Right cardiac atrium (tissue), 5 donors: ENCODE results near the gene DPYD. TPM values are rescaled to one million over a fixed set of nuclear protein-coding genes. Genes with fewer than 3 reads are reported as not detected.
A peak's percentile ranks its signal among the peaks of the same experiment; 100 is the strongest.

Source experiments
- ATAC-seq, 2 donors: fragments of 200-7000 bp; cut with Tn5 transposase; one replicate each; pipeline versions ENCODE4 v1.8.0 to v1.9.1; 2020; ENCODE audit warnings: moderate library complexity in 2 of 2, mild to moderate bottlenecking in 1 of 2
- DNase-seq, 3 donors: peaks; one replicate each; pipeline ENCODE4 v3.0.0-alpha.2; 2020
- H3K27ac ChIP-seq: one replicate; pipeline ENCODE4 v1.5.1; 2013; ENCODE audit warnings: mild to moderate bottlenecking, low read length, control low read depth, moderate library complexity
- H3K27me3 ChIP-seq: one replicate; pipeline ENCODE4 v1.6.1; 2013; ENCODE audit not compliant: control insufficient read depth, insufficient read depth
- H3K4me1 ChIP-seq: one replicate; pipeline ENCODE4 v1.6.1; 2013; ENCODE audit warnings: low read length; ENCODE audit not compliant: control insufficient read depth, insufficient read depth
- H3K4me3 ChIP-seq: one replicate; pipeline ENCODE4 v1.5.1; 2013; ENCODE audit warnings: low read length, control low read depth
- H3K9me3 ChIP-seq: one replicate; pipeline ENCODE4 v1.6.1; 2013; ENCODE audit warnings: low read length; ENCODE audit not compliant: control insufficient read depth
- WGBS: extraction: QIAGEN DNeasy Blood & Tissue Kit; methylation state at CpG from one replicate; pipeline ENCODE4 v1.1.7; 2013; 5-methylcytosine and 5-hydroxymethylcytosine counted together
- intact Hi-C, 4 donors: fragments of 100-400 bp; cut with DNase I; formaldehyde crosslinking; loops; one replicate each; pipeline versions ENCODE4 v1.11.0 to v1.14.0; 2022 to 2023
- polyA plus RNA-seq: library from polyadenylated mRNA; stranded (reverse); fragments of 200-250 nt; gene quantifications from one replicate; pipeline ENCODE4 v1.2.3, GENCODE V29; 2013
- total RNA-seq, 4 donors: library from RNA; stranded (reverse); fragmentation: NEBNext Ultra II Directional; extraction: Animal tissue kit (Norgen Biotek cat#: 25700); gene quantifications; one replicate each; pipeline ENCODE4 v1.2.1, GENCODE V29; 2021
- donor health status: healthy with polysubstance abuse.
- donor health status: DM: no; HTN: yes; CAD: no.
- donor health status: DM: no; HTN: no; CAD: no.
- donor health status: DM: no; HTN: yes; CAD: no; lungs with severe emphysema.
- donor health status: DM: yes; HTN: yes; CAD: no.

The DPYD gene
- total and polyA plus RNA-seq, 5 donors = 5.2 to 15.7 (median 15.4) TPM

- H3K9me3 ChIP-seq = no peaks in the 10 kb centered on the region
- WGBS = 97% methylated on average over 2 of the region's 2 CpGs
- no peak overlapping the region for H3K27ac ChIP-seq
- no peaks in the 10 kb centered on the region for H3K27me3 ChIP-seq
- peak in 1 of 3 donors; percentile 18 for DNase-seq
- no peak for ATAC-seq
- intact Hi-C loops = no loop called here
- no peaks in the 10 kb centered on the region for H3K4me1 ChIP-seq
- no peak overlapping the region for H3K4me3 ChIP-seq
Measured at GRCh38 chr1:97533358-97533757, 387.5 kb downstream of the DPYD start.

- DNase-seq = no peak
- no peak for ATAC-seq
- intact Hi-C loops = loop anchor here in 2 of 4 donors (10.0 kb wide), 1 partner anchor 285 kb away; no protein-coding TSS in a partner anchor
Measured at GRCh38 chr1:97529600-97529999, 391.2 kb downstream of the DPYD start.

GRCh38 chr1:97524211-97524610, 396.6 kb downstream of the DPYD start:
- intact Hi-C loops = loop anchor here in 2 of 4 donors (10.0 kb wide), 1 partner anchor 279 kb away; no protein-coding TSS in a partner anchor
- no peak for DNase-seq
- no peak for ATAC-seq
- 81% methylated on average over 4 of the region's 4 CpGs for WGBS
- Histone ChIP-seq H3K9me3 (no peaks in the 10 kb centered on the region), H3K4me3 (no peak overlapping the region), H3K4me1 (no peaks in the 10 kb centered on the region), H3K27me3 (no peaks in the 10 kb centered on the region), H3K27ac (no peak overlapping the region)

More at GRCh38 chr1:97529600-97529999, 391.2 kb downstream of the DPYD start:
- Histone ChIP-seq H3K27ac (no peak overlapping the region), H3K9me3 (no peaks in the 10 kb centered on the region), H3K4me3 (no peak overlapping the region), H3K27me3 (no peaks in the 10 kb centered on the region), H3K4me1 (no peaks in the 10 kb centered on the region)
- WGBS = 70% methylated on average over 1 of the region's 1 CpG

- DNase-seq = no peak
- Histone ChIP-seq H3K27ac (no peak overlapping the region), H3K27me3 (no peaks in the 10 kb centered on the region), H3K9me3 (no peaks in the 10 kb centered on the region), H3K4me1 (no peaks in the 10 kb centered on the region), H3K4me3 (no peak overlapping the region)
- 95% methylated on average over 2 of the region's 2 CpGs for WGBS
- intact Hi-C loops = no loop called here
- ATAC-seq = no peak
Measured at GRCh38 chr1:97516588-97516987, 404.2 kb downstream of the DPYD start.

GRCh38 chr1:97508653-97509218, 412.1 kb downstream of the DPYD start:
- Histone ChIP-seq H3K4me3 (no peak overlapping the region), H3K4me1 (no peaks in the 10 kb centered on the region), H3K27me3 (no peaks in the 10 kb centered on the region), H3K9me3 (no peaks in the 10 kb centered on the region), H3K27ac (peak overlapping the region; percentile 33)
- WGBS = 49% methylated on average over 7 of the region's 7 CpGs
- ATAC-seq = peak; percentile 82 to 84
- peak in 2 of 3 donors; percentile 18 to 34 for DNase-seq
- intact Hi-C loops = no loop called here

- peak; percentile 87 to 89 for ATAC-seq
- no peak overlapping the region for H3K4me3 ChIP-seq
- no peaks in the 10 kb centered on the region for H3K9me3 ChIP-seq
- WGBS = 45% methylated on average over 1 of the region's 1 CpG
- H3K27me3 ChIP-seq = no peaks in the 10 kb centered on the region
- no peak for DNase-seq
- H3K27ac ChIP-seq = no peak overlapping the region
- intact Hi-C loops = no loop called here
- no peaks in the 10 kb centered on the region for H3K4me1 ChIP-seq
Measured at GRCh38 chr1:97507863-97508262, 413.0 kb downstream of the DPYD start.

- H3K9me3 ChIP-seq = no peaks in the 10 kb centered on the region
- no peak overlapping the region for H3K4me3 ChIP-seq
- H3K27ac ChIP-seq = no peak overlapping the region
- H3K27me3 ChIP-seq = no peaks in the 10 kb centered on the region
- WGBS = 88% methylated on average over 1 of the region's 1 CpG
- DNase-seq (no peak), ATAC-seq (no peak)
- intact Hi-C loops = no loop called here
- no peaks in the 10 kb centered on the region for H3K4me1 ChIP-seq
Measured at GRCh38 chr1:97506368-97506767, 414.5 kb downstream of the DPYD start.

GRCh38 chr1:97505816-97506215, 415.0 kb downstream of the DPYD start:
- no peaks in the 10 kb centered on the region for H3K9me3 ChIP-seq
- no peaks in the 10 kb centered on the region for H3K27me3 ChIP-seq
- no peak overlapping the region for H3K4me3 ChIP-seq
- 92% methylated on average over 1 of the region's 1 CpG for WGBS
- no peak overlapping the region for H3K27ac ChIP-seq
- intact Hi-C loops = no loop called here
- ATAC-seq (no peak), DNase-seq (no peak)
- no peaks in the 10 kb centered on the region for H3K4me1 ChIP-seq

GRCh38 chr1:97505289-97505688, 415.5 kb downstream of the DPYD start:
- H3K4me3 ChIP-seq = no peak overlapping the region
- intact Hi-C loops = no loop called here
- 95% methylated on average over 3 of the region's 3 CpGs for WGBS
- H3K4me1 ChIP-seq = no peaks in the 10 kb centered on the region
- DNase-seq (no peak), ATAC-seq (no peak)
- no peak overlapping the region for H3K27ac ChIP-seq
- no peaks in the 10 kb centered on the region for H3K9me3 ChIP-seq
- H3K27me3 ChIP-seq = no peaks in the 10 kb centered on the region

- H3K9me3 ChIP-seq = no peaks in the 10 kb centered on the region
- DNase-seq (no peak), ATAC-seq (no peak)
- no peak overlapping the region for H3K4me3 ChIP-seq
- H3K27me3 ChIP-seq = no peaks in the 10 kb centered on the region
- whole genome bisulfite sequencing = 92% methylated on average over 4 of the region's 4 CpGs
- intact Hi-C loops = no loop called here
- H3K4me1 ChIP-seq = no peaks in the 10 kb centered on the region
- no peak overlapping the region for H3K27ac ChIP-seq
Measured at GRCh38 chr1:97502360-97502759, 418.5 kb downstream of the DPYD start.

GRCh38 chr1:97501628-97502027, 419.2 kb downstream of the DPYD start:
- Histone ChIP-seq H3K27ac (no peak overlapping the region), H3K9me3 (no peaks in the 10 kb centered on the region), H3K4me3 (no peak overlapping the region), H3K27me3 (no peaks in the 10 kb centered on the region), H3K4me1 (no peaks in the 10 kb centered on the region)
- WGBS = 91% methylated on average over 3 of the region's 3 CpGs
- ATAC-seq = no peak
- intact Hi-C loops = no loop called here
- DNase-seq = no peak

- DNase-seq = no peak
- Histone ChIP-seq H3K27ac (no peak overlapping the region), H3K27me3 (no peaks in the 10 kb centered on the region), H3K4me3 (peak overlapping the region; percentile 38), H3K4me1 (no peaks in the 10 kb centered on the region), H3K9me3 (no peaks in the 10 kb centered on the region)
- ATAC-seq = peak in 1 of 2 donors; percentile 14
- intact Hi-C loops = no loop called here
- 58% methylated on average over 5 of the region's 5 CpGs for WGBS
Measured at GRCh38 chr1:97500760-97501159, 420.1 kb downstream of the DPYD start.
